Mammary epithelial cell (primary cell): Measurements from ENCODE around the gene IPCEF1.

Source experiments
- EZH2 ChIP-seq: IDR thresholded peaks from 2 replicates; pipeline ENCODE4 v1.6.1; 2012; ENCODE audit warnings: low read length, inconsistent platforms, borderline replicate concordance
- TF ChIP-seq, protein P1 (sequence below), 2 donors: IDR thresholded peaks in 1 of 2; conservative IDR thresholded peaks in 1 of 2; 2 replicates each; pipeline ENCODE4 v1.5.1; 2011 to 2012; ENCODE audit warnings: inconsistent platforms in 2 of 2, low read length in 2 of 2, mild to moderate bottlenecking in 2 of 2, control low read depth in 1 of 2, low read depth in 1 of 2; ENCODE audit not compliant: insufficient read depth in 1 of 2; ENCODE audit errors: extremely low read depth in 1 of 2

DNA sequence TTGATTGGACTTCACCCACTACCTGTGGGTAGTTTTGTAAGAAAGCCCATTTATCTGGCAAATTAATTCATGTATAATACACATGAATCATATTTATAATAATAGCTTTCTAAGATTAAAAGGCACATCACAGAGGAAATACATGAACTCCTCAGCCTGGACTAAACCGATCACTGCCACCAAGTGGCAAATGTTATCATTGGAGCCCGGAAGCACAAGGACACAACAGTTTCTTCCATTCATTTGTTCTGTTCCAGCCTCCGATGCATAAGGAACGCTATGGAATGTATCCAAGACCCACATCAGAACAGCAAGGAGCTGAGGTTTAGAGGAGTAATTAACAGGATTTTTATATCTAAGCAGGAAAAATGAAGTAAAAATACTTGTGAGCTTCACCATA is 13.9 kb upstream of the IPCEF1 start:
- TF ChIP-seq, protein P1, sequence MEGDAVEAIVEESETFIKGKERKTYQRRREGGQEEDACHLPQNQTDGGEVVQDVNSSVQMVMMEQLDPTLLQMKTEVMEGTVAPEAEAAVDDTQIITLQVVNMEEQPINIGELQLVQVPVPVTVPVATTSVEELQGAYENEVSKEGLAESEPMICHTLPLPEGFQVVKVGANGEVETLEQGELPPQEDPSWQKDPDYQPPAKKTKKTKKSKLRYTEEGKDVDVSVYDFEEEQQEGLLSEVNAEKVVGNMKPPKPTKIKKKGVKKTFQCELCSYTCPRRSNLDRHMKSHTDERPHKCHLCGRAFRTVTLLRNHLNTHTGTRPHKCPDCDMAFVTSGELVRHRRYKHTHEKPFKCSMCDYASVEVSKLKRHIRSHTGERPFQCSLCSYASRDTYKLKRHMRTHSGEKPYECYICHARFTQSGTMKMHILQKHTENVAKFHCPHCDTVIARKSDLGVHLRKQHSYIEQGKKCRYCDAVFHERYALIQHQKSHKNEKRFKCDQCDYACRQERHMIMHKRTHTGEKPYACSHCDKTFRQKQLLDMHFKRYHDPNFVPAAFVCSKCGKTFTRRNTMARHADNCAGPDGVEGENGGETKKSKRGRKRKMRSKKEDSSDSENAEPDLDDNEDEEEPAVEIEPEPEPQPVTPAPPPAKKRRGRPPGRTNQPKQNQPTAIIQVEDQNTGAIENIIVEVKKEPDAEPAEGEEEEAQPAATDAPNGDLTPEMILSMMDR (conservative IDR thresholded peaks at IDR 0.05 in 1 of 2, IDR thresholded peaks at IDR 0.05 in 1 of 2; ENCODE audit: extremely low read depth in 1 of 2, insufficient read depth in 1 of 2, low read depth in 1 of 2, low read length in 2 of 2) = peak; percentile 22 to 49
- TF ChIP-seq EZH2 = no peak
